ENCODE results near the gene NFASC.

- TF ChIP-seq PRDM1 (tag by site-specific recombination; IDR thresholded peaks at IDR 0.05) (no peak), ZNF777 (tag by site-specific recombination; IDR thresholded peaks at IDR 0.05; ENCODE audit: borderline replicate concordance) (no peak), CTCF (tag by site-specific recombination; IDR thresholded peaks at IDR 0.05) (no peak), ZNF416 (tag by site-specific recombination; IDR thresholded peaks at IDR 0.05) (no peak), YY1 (tag by site-specific recombination; IDR thresholded peaks at IDR 0.05) (no peak), PATZ1 (tag by site-specific recombination; IDR thresholded peaks at IDR 0.05) (no peak), PBX3 (CRISPR knock-in tag; IDR thresholded peaks at IDR 0.05) (no peak)
Observed at GRCh38 chr1:205064741-205065316, 194.2 kb downstream of the NFASC start.
